IMR-90 (cell line): ENCODE data around the gene MAN1C1.

Experiments used
- BHLHE40 ChIP-seq: fragments of 150-350 bp; IDR thresholded peaks from 2 replicates; pipeline ENCODE4 v1.6.1; 2016; ENCODE audit warnings: mild to moderate bottlenecking, low read depth, low read length
- MXI1 ChIP-seq: IDR thresholded peaks from 2 replicates; pipeline ENCODE4 v1.6.1; 2012; ENCODE audit warnings: low read depth, mild to moderate bottlenecking, low read length, moderate library complexity, borderline replicate concordance
- TF ChIP-seq, protein P1 (sequence below): conservative IDR thresholded peaks from 2 replicates; pipeline ENCODE4 v1.5.1; 2012; ENCODE audit warnings: mild to moderate bottlenecking, low read depth, low read length, improper control_type of control experiment

DNA sequence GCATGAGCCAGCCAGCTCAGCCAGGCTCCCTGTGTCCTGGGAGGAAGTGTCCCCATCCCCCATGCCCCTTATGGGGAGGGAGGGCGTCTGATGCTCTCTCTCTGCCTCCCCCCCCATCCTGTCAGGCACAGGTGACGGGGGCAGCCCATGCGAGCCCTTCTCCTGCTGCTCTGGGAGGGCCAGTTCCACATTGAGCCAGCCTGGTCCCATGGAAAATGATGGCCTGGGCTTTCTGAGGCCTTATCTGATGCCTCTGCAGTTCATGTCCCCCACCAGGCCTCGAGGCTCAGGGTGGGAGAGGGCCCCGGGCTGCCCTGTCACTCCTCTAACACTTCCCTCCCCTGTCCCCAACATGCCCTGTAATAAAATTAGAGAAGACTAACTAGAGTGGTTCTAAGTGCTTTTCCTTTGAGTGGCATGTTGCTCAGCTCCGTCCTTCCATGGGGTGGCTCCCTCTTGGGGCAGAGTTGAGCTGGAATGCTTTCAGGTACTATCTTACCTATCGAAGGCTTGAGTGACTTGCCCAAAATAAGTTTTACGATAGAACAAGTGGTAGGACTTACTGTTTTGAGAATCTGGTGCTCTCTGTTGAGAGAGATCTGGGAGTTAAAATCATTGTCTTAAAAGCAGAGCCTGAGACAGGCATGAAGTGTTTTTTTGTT lies 201.4 kb downstream of the MAN1C1 start:
- TF ChIP-seq, protein P1, sequence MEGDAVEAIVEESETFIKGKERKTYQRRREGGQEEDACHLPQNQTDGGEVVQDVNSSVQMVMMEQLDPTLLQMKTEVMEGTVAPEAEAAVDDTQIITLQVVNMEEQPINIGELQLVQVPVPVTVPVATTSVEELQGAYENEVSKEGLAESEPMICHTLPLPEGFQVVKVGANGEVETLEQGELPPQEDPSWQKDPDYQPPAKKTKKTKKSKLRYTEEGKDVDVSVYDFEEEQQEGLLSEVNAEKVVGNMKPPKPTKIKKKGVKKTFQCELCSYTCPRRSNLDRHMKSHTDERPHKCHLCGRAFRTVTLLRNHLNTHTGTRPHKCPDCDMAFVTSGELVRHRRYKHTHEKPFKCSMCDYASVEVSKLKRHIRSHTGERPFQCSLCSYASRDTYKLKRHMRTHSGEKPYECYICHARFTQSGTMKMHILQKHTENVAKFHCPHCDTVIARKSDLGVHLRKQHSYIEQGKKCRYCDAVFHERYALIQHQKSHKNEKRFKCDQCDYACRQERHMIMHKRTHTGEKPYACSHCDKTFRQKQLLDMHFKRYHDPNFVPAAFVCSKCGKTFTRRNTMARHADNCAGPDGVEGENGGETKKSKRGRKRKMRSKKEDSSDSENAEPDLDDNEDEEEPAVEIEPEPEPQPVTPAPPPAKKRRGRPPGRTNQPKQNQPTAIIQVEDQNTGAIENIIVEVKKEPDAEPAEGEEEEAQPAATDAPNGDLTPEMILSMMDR, result no peak
- TF ChIP-seq BHLHE40 (no peak), MXI1 (no peak)
